Neural cell (in vitro differentiated cells): Measurements from ENCODE around the gene IL24.

Source experiments
- CTCF ChIP-seq: fragments of 450-650 bp; IDR thresholded peaks from 2 replicates; pipeline ENCODE4 v1.5.1; 2014; ENCODE audit warnings: antibody characterized with exemption, mild to moderate bottlenecking, moderate library complexity; ENCODE audit not compliant: poor library complexity, severe bottlenecking
- EP300 ChIP-seq: fragments of 450-650 bp; conservative IDR thresholded peaks from 2 replicates; pipeline ENCODE4 v1.6.1; 2014; ENCODE audit warnings: antibody characterized with exemption, mild to moderate bottlenecking, moderate library complexity; ENCODE audit not compliant: poor library complexity, severe bottlenecking
- EZH2 ChIP-seq: fragments of 200-600, 300-800 bp; shearing (Covaris generic), sonication (generic); IDR thresholded peaks from 2 replicates; pipeline ENCODE4 v1.6.1; 2014; ENCODE audit warnings: antibody characterized with exemption, low read length, borderline replicate concordance, mild to moderate bottlenecking; ENCODE audit not compliant: insufficient read depth, poor library complexity, severe bottlenecking
- POLR2AphosphoS5 ChIP-seq: IDR thresholded peaks from 2 replicates; pipeline ENCODE4 v1.6.1; 2012
- REST ChIP-seq: IDR thresholded peaks from 2 replicates; pipeline ENCODE4 v1.6.1; 2012; ENCODE audit warnings: borderline replicate concordance
- TAF1 ChIP-seq: IDR thresholded peaks from 2 replicates; pipeline ENCODE4 v1.6.1; 2012; ENCODE audit warnings: low read depth

GRCh38 chr1:206896261-206896660, 982 bp upstream of the IL24 start:
- no peak for TF ChIP-seq CTCF
- TF ChIP-seq EZH2, result no peak
- TF ChIP-seq POLR2AphosphoS5, result no peak
- TF ChIP-seq TAF1, result no peak
- TF ChIP-seq REST, result no peak
- TF ChIP-seq EP300, result no peak
